Smooth muscle cell (in vitro differentiated cells): ENCODE results near the gene XPNPEP3. TPM values are rescaled to one million over a fixed set of nuclear protein-coding genes. Genes with fewer than 3 reads are reported as not detected.

ENCODE experiments used
- DNase-seq: peaks from one replicate; lab custom pipeline; 2025; ENCODE audit not compliant: unreplicated experiment; lab: John Stamatoyannopoulos, UW
- H2AFZ ChIP-seq: fragments of 200-600 bp; sonication (generic); 2 replicates; pipeline ENCODE4 v1.6.0; 2016; ENCODE audit warnings: antibody characterized with exemption, low read depth, mild to moderate bottlenecking
- H3F3A ChIP-seq: fragments of 200-600 bp; sonication (generic); 2 replicates; pipeline ENCODE4 v1.6.0; 2017; ENCODE audit warnings: antibody characterized with exemption, low read depth
- H3K27ac ChIP-seq: fragments of 200-600 bp; sonication (generic); 2 replicates; pipeline ENCODE4 v1.5.1; 2016; ENCODE audit warnings: low read depth, mild to moderate bottlenecking
- H3K27me3 ChIP-seq: fragments of 200-600 bp; sonication (generic); 2 replicates; pipeline ENCODE4 v1.6.1; 2016; ENCODE audit warnings: low read depth, mild to moderate bottlenecking
- H3K36me3 ChIP-seq: fragments of 200-600 bp; sonication (generic); 2 replicates; pipeline ENCODE4 v1.5.1; 2016; ENCODE audit warnings: low read depth
- H3K4me1 ChIP-seq: fragments of 200-600 bp; sonication (generic); 2 replicates; pipeline ENCODE4 v1.5.1; 2016; ENCODE audit warnings: low read depth
- H3K4me2 ChIP-seq: fragments of 200-600 bp; sonication (generic); 2 replicates; pipeline ENCODE4 v1.6.0; 2016; ENCODE audit warnings: mild to moderate bottlenecking
- H3K4me3 ChIP-seq: fragments of 200-600 bp; sonication (generic); 2 replicates; pipeline ENCODE4 v1.5.1; 2016; ENCODE audit warnings: mild to moderate bottlenecking
- H3K79me2 ChIP-seq: fragments of 200-600 bp; sonication (generic); 2 replicates; pipeline ENCODE4 v1.6.0; 2016; ENCODE audit warnings: low read depth, mild to moderate bottlenecking
- H3K9ac ChIP-seq: fragments of 200-600 bp; sonication (generic); 2 replicates; pipeline ENCODE4 v1.6.0; 2016; ENCODE audit warnings: low read depth
- H3K9me3 ChIP-seq: fragments of 200-600 bp; sonication (generic); replicated peaks from 2 replicates; pipeline ENCODE4 v1.5.1; 2016; ENCODE audit warnings: low read depth
- H4K20me1 ChIP-seq: fragments of 200-600 bp; sonication (generic); 2 replicates; pipeline ENCODE4 v1.6.0; 2016; ENCODE audit warnings: low read depth
- CTCF ChIP-seq: fragments of 200-600 bp; sonication (generic); IDR thresholded peaks from 2 replicates; pipeline ENCODE4 v1.5.1; 2017; ENCODE audit warnings: borderline replicate concordance, mild to moderate bottlenecking, antibody characterized with exemption; ENCODE audit not compliant: insufficient read depth, poor library complexity, severe bottlenecking
- WGBS: methylation state at CpG from one replicate; pipeline ENCODE4 v1.1.7; 2016; ENCODE audit warnings: low lambda C conversion rate; 5-methylcytosine and 5-hydroxymethylcytosine counted together
- polyA plus RNA-seq: library from polyadenylated mRNA; unstranded; fragments of >200 nt; fragmentation: Nextera tagmentation; extraction: Ambion mirVana; gene quantifications from 2 replicates; pipeline ENCODE4 v1.2.1, GENCODE V29; 2016
- total RNA-seq: library from RNA; depleted of rRNA; stranded (reverse); fragments of >200 nt; gene quantifications from 2 replicates; pipeline ENCODE4 v1.2.3, GENCODE V29; 2014

XPNPEP3 gene
- total and polyA plus RNA-seq, 2 experiments from 2014 or later: 3.9 to 12.3 TPM

GRCh38 chr22:40890881-40891280, 33.9 kb downstream of the XPNPEP3 start:
- H3K9me3 ChIP-seq: no peaks in the 10 kb centered on the region
- no peaks in the 10 kb centered on the region for H3K4me1 ChIP-seq
- H3F3A ChIP-seq: no peaks in the 10 kb centered on the region
- DNase-seq: no peak
- no peaks in the 10 kb centered on the region for H4K20me1 ChIP-seq
- no peak overlapping the region for H3K27ac ChIP-seq
- no peak for TF ChIP-seq CTCF
- H3K27me3 ChIP-seq: no peaks in the 10 kb centered on the region
- no peak overlapping the region for H3K4me2 ChIP-seq
- 57% methylated on average over 3 of the region's 3 CpGs for WGBS
- no peaks in the 10 kb centered on the region for H3K79me2 ChIP-seq
- H3K9ac ChIP-seq: no peak overlapping the region
- peaks cover 7% of the 10 kb centered on the region for H3K36me3 ChIP-seq
- no peak overlapping the region for H2AFZ ChIP-seq
- no peak overlapping the region for H3K4me3 ChIP-seq

- no peak overlapping the region for H3K9ac ChIP-seq
- H3K79me2 ChIP-seq: no peaks in the 10 kb centered on the region
- H3K36me3 ChIP-seq: no peaks in the 10 kb centered on the region
- H3K4me1 ChIP-seq: no peaks in the 10 kb centered on the region
- H3K27me3 ChIP-seq: no peaks in the 10 kb centered on the region
- H4K20me1 ChIP-seq: no peaks in the 10 kb centered on the region
- TF ChIP-seq CTCF: no peak
- no peak overlapping the region for H3K27ac ChIP-seq
- 99% methylated on average over 4 of the region's 4 CpGs for WGBS
- H3K9me3 ChIP-seq: no peaks in the 10 kb centered on the region
- no peak overlapping the region for H2AFZ ChIP-seq
- DNase-seq: no peak
- H3F3A ChIP-seq: no peaks in the 10 kb centered on the region
- H3K4me3 ChIP-seq: no peak overlapping the region
- H3K4me2 ChIP-seq: no peak overlapping the region
Measured at GRCh38 chr22:40894417-40894816, 37.5 kb downstream of the XPNPEP3 start.

GRCh38 chr22:40898850-40899357, 42.0 kb downstream of the XPNPEP3 start:
- no peaks in the 10 kb centered on the region for H4K20me1 ChIP-seq
- no peaks in the 10 kb centered on the region for H3K36me3 ChIP-seq
- H3K9me3 ChIP-seq: no peaks in the 10 kb centered on the region
- TF ChIP-seq CTCF: peak; percentile 74
- no peak for DNase-seq
- H3K4me1 ChIP-seq: no peaks in the 10 kb centered on the region
- H3F3A ChIP-seq: no peaks in the 10 kb centered on the region
- WGBS: 51% methylated on average over 3 of the region's 3 CpGs
- no peak overlapping the region for H3K27ac ChIP-seq
- no peaks in the 10 kb centered on the region for H3K79me2 ChIP-seq
- no peak overlapping the region for H3K4me2 ChIP-seq
- no peak overlapping the region for H3K9ac ChIP-seq
- H2AFZ ChIP-seq: no peak overlapping the region
- H3K4me3 ChIP-seq: no peak overlapping the region
- no peaks in the 10 kb centered on the region for H3K27me3 ChIP-seq

- Histone ChIP-seq H3K4me2 (no peak overlapping the region), H3K27me3 (no peaks in the 10 kb centered on the region), H3K36me3 (no peaks in the 10 kb centered on the region), H3K9ac (no peak overlapping the region), H3F3A (no peaks in the 10 kb centered on the region), H3K4me3 (no peak overlapping the region), H3K79me2 (no peaks in the 10 kb centered on the region), H4K20me1 (no peaks in the 10 kb centered on the region), H3K27ac (no peak overlapping the region), H3K4me1 (no peaks in the 10 kb centered on the region), H2AFZ (no peak overlapping the region), H3K9me3 (no peaks in the 10 kb centered on the region)
- no peak for DNase-seq
- 96% methylated on average over 1 of the region's 1 CpG for WGBS
- no peak for TF ChIP-seq CTCF
Measured at GRCh38 chr22:40904101-40904500, 47.2 kb downstream of the XPNPEP3 start.
